Thoracic aorta (tissue), 2 donors: ENCODE results near the gene CCR9. TPM values are rescaled to one million over a fixed set of nuclear protein-coding genes. Genes with fewer than 3 reads are reported as not detected.

ENCODE experiments used
- ATAC-seq: fragments of 150-250 bp; one replicate; pipeline ENCODE4 v1.8.0; 2017; ENCODE audit warnings: low read depth; ENCODE audit not compliant: insufficient number of reproducible peaks, low FRiP score
- DNase-seq: peaks from one replicate; pipeline ENCODE4 v3.0.0-alpha.2; 2020; ENCODE audit warnings: low spot score
- H3K27ac ChIP-seq, 2 donors: fragments of 200-600 bp; sonication (generic); 1 replicate in 1 of 2; 2 replicates in 1 of 2; pipeline ENCODE4 v1.5.1; 2016; ENCODE audit warnings: mild to moderate bottlenecking in 2 of 2, moderate library complexity in 2 of 2
- H3K27me3 ChIP-seq: fragments of 200-600 bp; sonication (generic); replicated peaks from 2 replicates; pipeline ENCODE4 v1.6.0; 2016; ENCODE audit warnings: mild to moderate bottlenecking; ENCODE audit not compliant: insufficient read depth
- H3K36me3 ChIP-seq: fragments of 200-600 bp; sonication (generic); one replicate; pipeline ENCODE4 v1.5.1; 2016
- H3K4me1 ChIP-seq, 2 donors: fragments of 200-600 bp; sonication (generic); 1 replicate in 1 of 2; 2 replicates in 1 of 2; pipeline versions ENCODE4 v1.5.1 to v1.6.0; 2016; ENCODE audit warnings: low read depth in 2 of 2, mild to moderate bottlenecking in 1 of 2; ENCODE audit not compliant: control insufficient read depth in 1 of 2
- H3K4me3 ChIP-seq: fragments of 200-600 bp; sonication (generic); 2 replicates; pipeline ENCODE4 v1.5.1; 2016; ENCODE audit warnings: mild to moderate bottlenecking
- H3K9me3 ChIP-seq: fragments of 200-600 bp; sonication (generic); 2 replicates; pipeline ENCODE4 v1.5.1; 2016
- total RNA-seq, 2 donors: library from RNA; depleted of rRNA; stranded (reverse); fragments of >200 nt; gene quantifications; one replicate each; pipeline versions ENCODE4 v1.1.0 to v1.2.3, GENCODE V29; 2016
- TF ChIP-seq, protein P1 (sequence below): fragments of 200-600 bp; sonication (generic); IDR thresholded peaks from one replicate; pipeline ENCODE4 v1.5.1; 2019; ENCODE audit warnings: antibody characterized with exemption

The CCR9 gene
- total RNA-seq, 2 donors from 2014 or later, result not detected

DNA sequence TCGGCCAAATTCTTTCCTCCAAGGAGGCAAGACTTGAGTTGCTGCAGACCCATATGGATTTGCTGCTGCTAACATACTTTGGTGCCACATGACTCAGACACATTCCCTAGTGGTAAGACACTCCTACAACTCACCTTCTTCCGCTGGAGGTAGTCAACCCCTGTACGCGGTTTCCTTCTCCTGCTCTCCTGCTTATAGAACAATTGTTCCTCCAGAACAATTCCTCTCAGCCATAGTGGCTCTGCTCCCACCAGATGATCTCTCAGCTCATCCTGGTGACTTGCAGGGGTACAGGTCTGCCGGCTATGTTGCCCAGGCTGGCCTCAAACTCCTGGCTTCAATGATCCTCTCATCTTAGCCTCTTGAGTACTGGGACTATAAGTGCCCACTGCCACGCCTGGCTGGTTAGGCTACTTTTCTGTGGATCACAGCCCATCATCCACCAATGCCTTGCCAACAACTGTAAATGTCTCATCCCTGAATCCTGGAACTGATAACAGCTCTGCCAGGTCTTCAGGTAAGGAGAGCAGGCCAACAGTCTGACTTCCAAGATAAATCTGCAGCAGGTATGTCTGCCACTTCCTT, 54.5 kb downstream of the CCR9 start:
- TF ChIP-seq, protein P1, sequence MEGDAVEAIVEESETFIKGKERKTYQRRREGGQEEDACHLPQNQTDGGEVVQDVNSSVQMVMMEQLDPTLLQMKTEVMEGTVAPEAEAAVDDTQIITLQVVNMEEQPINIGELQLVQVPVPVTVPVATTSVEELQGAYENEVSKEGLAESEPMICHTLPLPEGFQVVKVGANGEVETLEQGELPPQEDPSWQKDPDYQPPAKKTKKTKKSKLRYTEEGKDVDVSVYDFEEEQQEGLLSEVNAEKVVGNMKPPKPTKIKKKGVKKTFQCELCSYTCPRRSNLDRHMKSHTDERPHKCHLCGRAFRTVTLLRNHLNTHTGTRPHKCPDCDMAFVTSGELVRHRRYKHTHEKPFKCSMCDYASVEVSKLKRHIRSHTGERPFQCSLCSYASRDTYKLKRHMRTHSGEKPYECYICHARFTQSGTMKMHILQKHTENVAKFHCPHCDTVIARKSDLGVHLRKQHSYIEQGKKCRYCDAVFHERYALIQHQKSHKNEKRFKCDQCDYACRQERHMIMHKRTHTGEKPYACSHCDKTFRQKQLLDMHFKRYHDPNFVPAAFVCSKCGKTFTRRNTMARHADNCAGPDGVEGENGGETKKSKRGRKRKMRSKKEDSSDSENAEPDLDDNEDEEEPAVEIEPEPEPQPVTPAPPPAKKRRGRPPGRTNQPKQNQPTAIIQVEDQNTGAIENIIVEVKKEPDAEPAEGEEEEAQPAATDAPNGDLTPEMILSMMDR, result no peak
- Histone ChIP-seq H3K27ac (no peak overlapping the region), H3K36me3 (peaks cover 22% of the 10 kb centered on the region), H3K4me1 (peaks cover 0 to 17% of the 10 kb centered on the region in 2 donors), H3K27me3 (no peaks in the 10 kb centered on the region), H3K9me3 (no peaks in the 10 kb centered on the region), H3K4me3 (no peak overlapping the region)
- no peak for DNase-seq
- ATAC-seq, result no peak

DNA sequence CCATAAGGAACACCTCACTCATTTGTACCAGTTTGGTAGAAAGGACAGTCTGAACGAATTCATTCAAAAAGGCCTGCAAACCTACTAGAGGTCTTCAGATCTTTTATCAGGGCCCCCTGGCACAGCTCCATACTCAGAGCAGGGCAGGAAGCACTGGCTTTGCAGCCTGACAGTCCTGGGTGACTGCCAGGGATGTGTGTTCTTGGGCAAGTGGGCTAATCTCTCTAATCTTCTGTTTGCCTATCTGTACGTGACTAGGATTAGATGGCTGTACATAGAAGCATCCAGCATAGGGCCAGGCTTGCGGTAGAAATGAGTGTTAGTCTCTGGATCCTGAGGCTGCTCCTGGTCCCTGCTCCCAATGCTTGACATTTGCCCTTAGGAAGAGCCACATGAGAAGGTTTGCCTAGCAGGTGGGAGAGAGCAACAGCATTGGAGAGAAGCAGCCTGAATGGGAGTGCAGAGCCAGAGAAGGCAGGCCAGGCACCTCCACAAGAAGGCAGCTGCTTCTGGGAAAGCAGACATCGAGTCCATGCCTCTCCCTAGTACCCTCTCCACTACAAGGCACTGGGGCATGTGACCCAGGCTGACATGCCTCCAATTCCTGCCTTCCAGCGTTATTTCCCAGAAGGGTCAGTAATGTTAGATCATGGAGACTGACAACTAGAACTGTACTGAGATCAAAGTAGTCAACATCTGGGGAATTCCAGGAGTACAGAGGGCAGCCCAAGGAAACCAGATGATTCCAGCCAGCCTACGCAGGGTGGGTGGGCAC, 55.9 kb downstream of the CCR9 start:
- H3K36me3 ChIP-seq, result peaks cover 19% of the 10 kb centered on the region
- no peak overlapping the region for H3K27ac ChIP-seq
- peaks cover 0 to 17% of the 10 kb centered on the region in 2 donors for H3K4me1 ChIP-seq
- ATAC-seq (no peak), DNase-seq (no peak)
- no peak overlapping the region for H3K4me3 ChIP-seq
- TF ChIP-seq, protein P1, result no peak
- no peaks in the 10 kb centered on the region for H3K9me3 ChIP-seq
- no peaks in the 10 kb centered on the region for H3K27me3 ChIP-seq

DNA sequence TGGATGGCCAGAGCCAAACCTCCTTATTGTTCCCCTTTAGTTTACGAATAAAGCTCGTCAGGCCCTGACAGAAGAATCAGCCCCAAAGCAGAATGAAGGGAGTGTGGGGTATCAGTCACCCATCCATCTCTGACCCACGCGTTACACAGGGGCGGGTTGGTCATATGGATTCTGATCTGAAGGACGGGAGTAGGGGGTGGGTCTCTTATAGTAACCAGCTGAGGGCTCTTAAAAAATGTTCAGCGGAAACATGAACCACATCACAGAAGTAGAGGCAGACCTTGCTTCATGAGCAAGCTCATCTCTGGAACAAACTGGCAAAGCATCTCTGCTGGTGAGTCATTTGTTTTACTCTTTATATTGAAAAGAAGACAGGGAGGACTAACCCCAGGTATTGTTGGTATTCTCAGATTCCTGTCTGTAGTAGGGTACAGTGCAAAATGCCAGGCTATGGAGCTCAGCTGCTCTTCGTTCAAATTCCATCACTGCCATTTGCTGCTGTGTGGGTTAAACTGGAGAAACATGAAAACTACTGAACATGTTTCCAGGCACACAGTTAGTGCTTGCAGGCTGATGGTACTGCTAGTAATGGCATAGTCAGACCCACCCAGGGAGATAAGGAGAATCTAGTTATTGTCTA, 57.0 kb downstream of the CCR9 start, which contains the start of gene CXCR6:
Gene CXCR6, plus strand, starts transcription at position 258 of the 640 bp plus-strand sequence. CDS start 3,018 bp downstream, outside the sequence.
- H3K27me3 ChIP-seq, result no peaks in the 10 kb centered on the region
- no peaks in the 10 kb centered on the region for H3K9me3 ChIP-seq
- peaks cover 14% of the 10 kb centered on the region for H3K36me3 ChIP-seq
- peaks cover 0 to 24% of the 10 kb centered on the region in 2 donors for H3K4me1 ChIP-seq
- H3K4me3 ChIP-seq, result no peak within 1 kb of the TSS
- no peak for ATAC-seq
- TF ChIP-seq, protein P1, result no peak
- no peak for DNase-seq
- H3K27ac ChIP-seq, result no peak within 1 kb of the TSS

DNA sequence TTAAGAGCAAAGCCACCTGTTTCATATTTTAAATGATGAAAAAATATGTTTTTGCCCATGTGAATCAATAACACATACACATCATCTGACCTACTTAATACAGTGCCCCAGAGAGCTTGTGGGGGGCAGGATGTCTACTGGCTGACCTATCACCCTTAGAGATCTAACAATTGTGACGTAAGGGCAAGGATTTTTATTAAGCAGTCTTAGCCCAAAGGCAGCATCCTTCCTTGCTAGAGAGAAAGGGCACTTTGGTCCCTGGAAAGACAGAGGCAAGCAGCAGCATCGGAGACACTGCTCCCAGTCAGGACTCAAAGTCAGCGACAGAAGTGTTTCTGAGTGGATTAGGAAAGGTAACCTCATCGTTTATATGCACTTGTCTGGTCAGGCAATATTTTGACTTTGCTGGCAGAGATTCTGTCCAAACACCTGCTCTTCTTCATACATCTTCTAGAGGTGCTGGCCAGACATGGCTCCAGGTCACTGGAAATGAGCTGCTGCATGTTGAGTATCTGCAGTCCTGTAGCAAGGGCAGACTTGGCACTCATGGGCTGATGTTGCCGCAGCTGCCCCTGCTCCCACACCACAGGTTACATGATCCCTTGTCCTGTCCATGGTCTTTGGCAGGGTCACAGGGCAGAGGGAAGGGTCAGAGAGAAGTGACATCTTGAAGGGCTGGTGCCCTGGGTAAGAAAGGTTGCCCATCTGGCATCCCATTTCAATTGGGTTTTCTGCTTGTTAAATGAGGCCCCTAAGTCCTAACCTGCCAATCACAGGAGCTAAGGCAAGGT, 58.7 kb downstream of the CCR9 start:
- Histone ChIP-seq H3K27ac (no peak overlapping the region), H3K9me3 (no peaks in the 10 kb centered on the region), H3K27me3 (no peaks in the 10 kb centered on the region), H3K4me3 (no peak overlapping the region), H3K4me1 (peaks cover 0 to 26% of the 10 kb centered on the region in 2 donors), H3K36me3 (peaks cover 16% of the 10 kb centered on the region)
- no peak for ATAC-seq
- no peak for DNase-seq
- TF ChIP-seq, protein P1, result no peak
